H1 (cell line): Measurements from ENCODE around the gene BRD2.
A peak's percentile ranks its signal among the peaks of the same experiment; 100 is the strongest.

Source experiments
- CHD1 ChIP-seq: IDR thresholded peaks from 2 replicates; pipeline ENCODE4 v1.6.1; 2012; ENCODE audit warnings: low read depth, low read length, improper control_type of control experiment
- EZH2 ChIP-seq: fragments of 200-600 bp; sonication (generic); IDR thresholded peaks from 2 replicates; pipeline ENCODE4 v1.7.1; 2012; ENCODE audit warnings: low read depth, mild to moderate bottlenecking, moderate library complexity, low read length, inconsistent platforms; ENCODE audit not compliant: severe bottlenecking
- GABPA ChIP-seq: IDR thresholded peaks from 2 replicates; pipeline ENCODE4 v1.6.1; 2011; ENCODE audit warnings: mild to moderate bottlenecking, low read length, moderate library complexity, borderline replicate concordance; ENCODE audit not compliant: insufficient read depth
- JUN ChIP-seq: IDR thresholded peaks from 2 replicates; pipeline ENCODE4 v1.6.1; 2011; ENCODE audit warnings: low read depth, mild to moderate bottlenecking, improper control_type of control experiment, low read length
- KDM1A ChIP-seq: fragments of 200-600, 300-600 bp; sonication (generic); IDR thresholded peaks from 2 replicates; pipeline ENCODE4 v1.7.1; 2016; ENCODE audit warnings: mild to moderate bottlenecking, low read length, borderline replicate concordance
- KDM4A ChIP-seq: IDR thresholded peaks from one replicate; pipeline ENCODE4 v1.7.1; 2012; ENCODE audit warnings: low read depth, mild to moderate bottlenecking, moderate library complexity, low read length, inconsistent platforms; ENCODE audit not compliant: severe bottlenecking
- PHF8 ChIP-seq: fragments of 200-600 bp; sonication (generic); conservative IDR thresholded peaks from 2 replicates; pipeline ENCODE4 v1.7.1; 2012; ENCODE audit warnings: low read depth, mild to moderate bottlenecking, inconsistent platforms, low read length, moderate library complexity
- POLR2A ChIP-seq, 2 experiments: IDR thresholded peaks; 1 replicate in 1 of 2; 2 replicates in 1 of 2; pipeline ENCODE4 v1.6.1; 2011; ENCODE audit warnings: low read depth in 2 of 2, low read length in 2 of 2, mild to moderate bottlenecking in 2 of 2; ENCODE audit errors: control extremely low read depth in 1 of 2
- RAD21 ChIP-seq, 2 experiments: IDR thresholded peaks in 1 of 2; conservative IDR thresholded peaks in 1 of 2; 2 replicates each; pipeline ENCODE4 v1.6.1; 2011; ENCODE audit warnings: low read depth in 2 of 2, low read length in 2 of 2, improper control_type of control experiment in 1 of 2, inconsistent platforms in 1 of 2, mild to moderate bottlenecking in 1 of 2, moderate library complexity in 1 of 2
- RFX5 ChIP-seq: IDR thresholded peaks from 2 replicates; pipeline ENCODE4 v1.6.1; 2011; ENCODE audit warnings: low read depth, low read length, improper control_type of control experiment, borderline replicate concordance
- TF ChIP-seq, protein P1 (sequence below), 3 experiments: IDR thresholded peaks; 1 replicate in 2 of 3; 2 replicates in 1 of 3; pipeline versions ENCODE4 v1.5.1 to v1.6.1; 2011; ENCODE audit warnings: low read length in 3 of 3, mild to moderate bottlenecking in 3 of 3, inconsistent platforms in 2 of 3, low read depth in 1 of 3, moderate library complexity in 1 of 3; ENCODE audit not compliant: insufficient read depth in 1 of 3; ENCODE audit errors: control extremely low read depth in 1 of 3

DNA sequence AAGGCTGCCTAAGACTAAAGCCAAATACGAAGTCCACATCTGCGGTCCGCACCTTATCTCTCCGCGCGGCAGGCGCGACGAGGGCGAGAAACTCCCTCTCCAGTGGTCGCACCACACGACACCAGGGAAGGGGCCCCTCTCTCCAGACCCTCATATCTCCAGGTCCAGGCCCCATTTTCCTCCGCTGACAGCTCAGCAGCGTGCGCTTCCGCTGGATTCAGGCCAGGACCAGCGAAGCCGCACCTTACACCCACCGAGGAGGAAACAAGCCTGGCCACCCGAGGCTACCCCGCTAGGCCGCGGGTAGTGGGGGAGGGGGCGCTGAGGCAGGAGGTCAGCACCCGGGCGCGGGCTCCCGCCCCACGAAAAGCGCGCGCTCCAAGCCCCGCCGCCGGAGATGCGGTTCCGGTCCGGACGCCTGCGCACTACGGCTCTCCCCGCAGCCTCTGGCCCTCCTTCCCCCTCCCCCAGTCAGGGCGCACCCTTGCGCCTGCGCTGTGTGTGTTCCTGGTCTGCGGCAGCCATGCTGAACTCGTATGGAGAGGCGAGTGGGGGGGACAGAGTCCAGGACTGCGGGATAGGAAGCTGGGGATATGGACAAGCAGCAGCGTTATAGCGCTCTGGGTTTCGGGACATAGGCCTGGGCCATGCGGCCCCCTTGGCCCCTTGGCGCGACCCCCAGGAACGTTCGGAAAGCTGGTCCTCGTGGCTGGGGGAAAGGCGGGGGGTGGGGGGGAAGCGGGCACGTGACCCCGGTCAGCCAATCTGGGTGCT, at the start of gene BRD2:
- TF ChIP-seq PHF8 = peak; percentile 73
- TF ChIP-seq, protein P1, sequence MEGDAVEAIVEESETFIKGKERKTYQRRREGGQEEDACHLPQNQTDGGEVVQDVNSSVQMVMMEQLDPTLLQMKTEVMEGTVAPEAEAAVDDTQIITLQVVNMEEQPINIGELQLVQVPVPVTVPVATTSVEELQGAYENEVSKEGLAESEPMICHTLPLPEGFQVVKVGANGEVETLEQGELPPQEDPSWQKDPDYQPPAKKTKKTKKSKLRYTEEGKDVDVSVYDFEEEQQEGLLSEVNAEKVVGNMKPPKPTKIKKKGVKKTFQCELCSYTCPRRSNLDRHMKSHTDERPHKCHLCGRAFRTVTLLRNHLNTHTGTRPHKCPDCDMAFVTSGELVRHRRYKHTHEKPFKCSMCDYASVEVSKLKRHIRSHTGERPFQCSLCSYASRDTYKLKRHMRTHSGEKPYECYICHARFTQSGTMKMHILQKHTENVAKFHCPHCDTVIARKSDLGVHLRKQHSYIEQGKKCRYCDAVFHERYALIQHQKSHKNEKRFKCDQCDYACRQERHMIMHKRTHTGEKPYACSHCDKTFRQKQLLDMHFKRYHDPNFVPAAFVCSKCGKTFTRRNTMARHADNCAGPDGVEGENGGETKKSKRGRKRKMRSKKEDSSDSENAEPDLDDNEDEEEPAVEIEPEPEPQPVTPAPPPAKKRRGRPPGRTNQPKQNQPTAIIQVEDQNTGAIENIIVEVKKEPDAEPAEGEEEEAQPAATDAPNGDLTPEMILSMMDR (IDR thresholded peaks at IDR 0.05; ENCODE audit: control extremely low read depth in 1 of 3, insufficient read depth in 1 of 3, low read depth in 1 of 3, low read length in 3 of 3) = no peak
- TF ChIP-seq RFX5 = 0 out of 2 replicates have a peak, but pooled peaks have one; percentile 1
- peak; percentile 72 for TF ChIP-seq KDM4A
- TF ChIP-seq CHD1 = no peak
- peak in 1 of 2 experiments; percentile 55; a peak in 2 of 3 replicates for TF ChIP-seq POLR2A (IDR thresholded peaks at IDR 0.05; ENCODE audit: control extremely low read depth in 1 of 2, low read depth in 2 of 2, low read length in 2 of 2)
- TF ChIP-seq KDM1A = no peak
- TF ChIP-seq GABPA = no peak
- no peak for TF ChIP-seq EZH2
- TF ChIP-seq JUN = no peak
- TF ChIP-seq RAD21 (IDR thresholded peaks at IDR 0.05 in 1 of 2, conservative IDR thresholded peaks at IDR 0.05 in 1 of 2; ENCODE audit: low read depth in 2 of 2, low read length in 2 of 2) = no peak
